MM.1S (cell line): ENCODE results near the gene LRRC45.

ENCODE experiments used
- DNase-seq: peaks from one replicate; pipeline ENCODE4 v3.0.0-alpha.2; 2015
- H2AFZ ChIP-seq: fragments of 300-600 bp; sonication (generic); 2 replicates; pipeline ENCODE4 v1.6.0; 2016; ENCODE audit warnings: antibody characterized with exemption, low read length
- H3F3A ChIP-seq: fragments of 300-600 bp; sonication (generic); 2 replicates; pipeline ENCODE4 v1.6.1; 2016; ENCODE audit warnings: mild to moderate bottlenecking, antibody characterized with exemption, low read length, moderate library complexity, mixed read lengths; ENCODE audit not compliant: insufficient read depth
- H3K27ac ChIP-seq: fragments of 300-600 bp; sonication (generic); 2 replicates; pipeline ENCODE4 v1.5.1; 2016; ENCODE audit warnings: mild to moderate bottlenecking, low read length
- H3K27me3 ChIP-seq: fragments of 300-600 bp; sonication (generic); replicated peaks from 2 replicates; pipeline ENCODE4 v1.6.0; 2016; ENCODE audit warnings: low read length; ENCODE audit not compliant: insufficient read depth
- H3K36me3 ChIP-seq: fragments of 300-600 bp; sonication (generic); replicated peaks from 2 replicates; pipeline ENCODE4 v1.6.1; 2016; ENCODE audit warnings: mild to moderate bottlenecking, low read length, mixed read lengths; ENCODE audit not compliant: insufficient read depth
- H3K4me1 ChIP-seq: fragments of 300-600 bp; sonication (generic); 2 replicates; pipeline ENCODE4 v1.6.1; 2016; ENCODE audit warnings: low read length, mixed read lengths
- H3K4me2 ChIP-seq: fragments of 300-600 bp; sonication (generic); 2 replicates; pipeline ENCODE4 v1.6.0; 2016; ENCODE audit warnings: low read depth, low read length
- H3K4me3 ChIP-seq: fragments of 300-600 bp; sonication (generic); 2 replicates; pipeline ENCODE4 v1.5.1; 2016; ENCODE audit warnings: low read length, mixed read lengths
- H3K79me2 ChIP-seq: fragments of 300-600 bp; sonication (generic); 2 replicates; pipeline ENCODE4 v1.6.1; 2016; ENCODE audit warnings: mixed run types, low read length, mixed read lengths
- H3K9ac ChIP-seq: fragments of 300-600 bp; sonication (generic); 2 replicates; pipeline ENCODE4 v1.6.1; 2016; ENCODE audit warnings: low read length, mixed read lengths
- H3K9me2 ChIP-seq: fragments of 300-600 bp; sonication (generic); replicated peaks from 2 replicates; pipeline ENCODE4 v1.6.1; 2016; ENCODE audit warnings: mild to moderate bottlenecking, low read length, mixed read lengths; ENCODE audit not compliant: insufficient read depth
- H3K9me3 ChIP-seq: fragments of 300-600 bp; sonication (generic); replicated peaks from 2 replicates; pipeline ENCODE4 v1.6.1; 2016; ENCODE audit warnings: mild to moderate bottlenecking, low read length, mixed read lengths; ENCODE audit not compliant: insufficient read depth
- H4K20me1 ChIP-seq: fragments of 300-600 bp; sonication (generic); 2 replicates; pipeline ENCODE4 v1.6.1; 2016; ENCODE audit warnings: mild to moderate bottlenecking, low read length, moderate library complexity, mixed read lengths; ENCODE audit not compliant: insufficient read depth
- EZH2 ChIP-seq: fragments of 300-600 bp; sonication (generic); optimal IDR thresholded peaks from 2 replicates; pipeline ENCODE3; 2017; ENCODE audit warnings: low read depth, mild to moderate bottlenecking, antibody characterized with exemption, low read length, mixed read lengths
- EZH2phosphoT487 ChIP-seq: fragments of 300-600 bp; sonication (generic); IDR thresholded peaks from 2 replicates; pipeline ENCODE4 v1.6.1; 2018; ENCODE audit warnings: antibody characterized with exemption, low read length
- TF ChIP-seq, protein P1 (sequence below): fragments of 300-600 bp; sonication (generic); IDR thresholded peaks from 2 replicates; pipeline ENCODE4 v1.5.1; 2016; ENCODE audit warnings: antibody characterized with exemption, low read length, mixed read lengths

Gene LRRC45

DNA sequence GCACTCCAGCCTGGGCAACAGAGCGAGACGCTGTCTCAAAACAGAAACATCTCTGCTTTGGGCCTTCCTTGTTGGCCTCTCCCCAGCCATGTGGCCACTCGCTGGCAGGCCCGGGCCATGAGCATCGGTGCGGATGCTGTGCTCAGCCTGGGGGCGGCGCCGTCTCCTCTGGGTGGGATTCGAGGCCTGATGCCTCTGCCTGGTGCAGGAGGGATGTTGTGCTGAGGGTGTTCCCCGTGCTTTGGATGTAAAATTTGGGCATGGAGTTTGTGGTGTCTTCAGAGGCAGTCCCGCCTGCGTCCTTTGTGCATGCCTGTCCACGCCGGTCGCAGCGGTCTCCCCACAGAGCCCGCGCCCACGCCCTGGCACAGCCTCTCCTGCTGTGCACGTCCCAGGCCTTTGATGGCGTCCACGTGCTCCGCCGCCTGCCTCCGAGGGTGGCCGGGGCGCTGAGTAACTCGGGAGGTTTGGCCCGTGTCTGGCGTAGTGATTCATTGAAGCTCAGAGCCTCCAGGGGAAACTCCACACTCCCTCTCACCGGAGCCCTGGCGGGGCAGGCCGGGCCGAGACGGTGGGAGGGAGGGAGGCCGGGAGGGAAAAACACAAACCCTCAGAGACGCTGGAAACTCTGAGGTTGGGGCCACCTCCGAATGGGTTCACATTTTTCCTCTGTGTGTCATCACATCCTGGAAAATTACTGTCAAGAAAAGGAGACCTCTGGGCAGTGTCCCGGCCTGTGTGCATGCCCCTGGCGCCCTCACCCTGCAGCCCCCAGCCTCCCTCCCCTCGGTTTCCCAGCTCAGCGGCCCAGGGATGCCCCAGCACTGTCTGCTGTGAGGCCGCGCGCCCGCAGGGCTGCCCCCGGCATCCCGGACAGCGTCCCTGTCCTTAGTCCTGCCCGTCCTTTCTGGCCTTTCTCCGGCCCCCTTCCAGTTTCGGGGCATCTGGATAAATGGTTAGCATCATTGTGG, 19.4 kb upstream of the LRRC45 start:
- H3K9ac ChIP-seq, result no peak overlapping the region
- H3K79me2 ChIP-seq, result no peaks in the 10 kb centered on the region
- TF ChIP-seq, protein P1, sequence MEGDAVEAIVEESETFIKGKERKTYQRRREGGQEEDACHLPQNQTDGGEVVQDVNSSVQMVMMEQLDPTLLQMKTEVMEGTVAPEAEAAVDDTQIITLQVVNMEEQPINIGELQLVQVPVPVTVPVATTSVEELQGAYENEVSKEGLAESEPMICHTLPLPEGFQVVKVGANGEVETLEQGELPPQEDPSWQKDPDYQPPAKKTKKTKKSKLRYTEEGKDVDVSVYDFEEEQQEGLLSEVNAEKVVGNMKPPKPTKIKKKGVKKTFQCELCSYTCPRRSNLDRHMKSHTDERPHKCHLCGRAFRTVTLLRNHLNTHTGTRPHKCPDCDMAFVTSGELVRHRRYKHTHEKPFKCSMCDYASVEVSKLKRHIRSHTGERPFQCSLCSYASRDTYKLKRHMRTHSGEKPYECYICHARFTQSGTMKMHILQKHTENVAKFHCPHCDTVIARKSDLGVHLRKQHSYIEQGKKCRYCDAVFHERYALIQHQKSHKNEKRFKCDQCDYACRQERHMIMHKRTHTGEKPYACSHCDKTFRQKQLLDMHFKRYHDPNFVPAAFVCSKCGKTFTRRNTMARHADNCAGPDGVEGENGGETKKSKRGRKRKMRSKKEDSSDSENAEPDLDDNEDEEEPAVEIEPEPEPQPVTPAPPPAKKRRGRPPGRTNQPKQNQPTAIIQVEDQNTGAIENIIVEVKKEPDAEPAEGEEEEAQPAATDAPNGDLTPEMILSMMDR, result no peak
- TF ChIP-seq EZH2phosphoT487 (no peak), EZH2 (no peak)
- no peaks in the 10 kb centered on the region for H3K9me2 ChIP-seq
- H3K4me2 ChIP-seq, result no peak overlapping the region
- H4K20me1 ChIP-seq, result no peaks in the 10 kb centered on the region
- H3K36me3 ChIP-seq, result no peaks in the 10 kb centered on the region
- no peak overlapping the region for H2AFZ ChIP-seq
- H3K9me3 ChIP-seq, result no peaks in the 10 kb centered on the region
- no peak for DNase-seq
- H3K27me3 ChIP-seq, result no peaks in the 10 kb centered on the region
- H3K27ac ChIP-seq, result no peak overlapping the region
- no peaks in the 10 kb centered on the region for H3K4me1 ChIP-seq
- H3K4me3 ChIP-seq, result no peak overlapping the region
- no peaks in the 10 kb centered on the region for H3F3A ChIP-seq

DNA sequence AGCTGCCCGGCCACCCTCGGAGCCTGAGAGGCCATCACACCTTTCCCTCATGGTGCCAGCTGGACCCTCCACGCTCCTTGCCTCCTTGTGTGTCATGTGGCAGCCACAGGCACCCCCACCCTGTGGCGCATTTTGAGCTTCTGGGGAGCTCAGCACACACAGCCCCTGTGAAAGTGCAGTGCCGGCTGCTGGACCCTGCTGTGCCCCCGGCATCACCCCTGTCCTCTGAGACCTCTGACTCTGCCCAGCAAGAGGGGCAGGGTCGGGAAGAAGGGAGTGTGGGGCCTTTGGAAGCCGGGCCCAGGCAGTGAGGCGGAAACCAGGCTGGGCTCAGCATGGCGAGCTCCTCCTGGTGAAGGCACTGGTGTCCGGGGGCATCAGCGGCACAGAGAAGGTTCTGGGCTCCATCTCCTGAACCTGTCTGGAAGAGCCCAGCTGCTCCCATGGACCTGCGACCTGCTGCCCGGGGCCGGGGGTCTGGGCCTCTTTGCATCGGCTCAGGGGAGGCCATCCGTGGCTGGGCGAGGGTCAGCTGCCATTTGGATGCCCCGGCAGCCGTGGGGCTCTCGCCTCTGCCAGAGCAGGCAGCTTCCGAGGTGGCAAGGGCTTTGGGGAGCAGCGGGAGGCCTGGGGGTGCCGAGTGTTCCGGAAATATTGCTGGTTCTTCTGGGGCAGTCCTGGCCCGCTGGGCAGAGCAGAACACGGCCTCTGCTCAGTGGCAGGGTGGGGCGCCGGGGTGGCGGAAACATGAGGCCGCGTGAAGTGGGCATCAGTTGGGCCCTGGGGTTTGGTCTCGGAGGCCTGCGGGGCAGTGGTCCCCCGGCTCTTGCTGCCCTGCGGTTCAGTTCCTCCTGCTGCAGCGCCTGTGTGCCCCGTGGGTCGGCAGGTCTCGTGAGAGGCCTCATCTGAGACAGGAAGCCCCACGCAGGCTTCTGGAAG, 18.3 kb upstream of the LRRC45 start:
- H3K9ac ChIP-seq, result no peak overlapping the region
- no peak overlapping the region for H2AFZ ChIP-seq
- no peaks in the 10 kb centered on the region for H3K36me3 ChIP-seq
- no peaks in the 10 kb centered on the region for H3K27me3 ChIP-seq
- H3K9me2 ChIP-seq, result no peaks in the 10 kb centered on the region
- no peak overlapping the region for H3K27ac ChIP-seq
- TF ChIP-seq, protein P1, result no peak
- TF ChIP-seq EZH2, result no peak
- TF ChIP-seq EZH2phosphoT487, result no peak
- H3K4me2 ChIP-seq, result no peak overlapping the region
- no peaks in the 10 kb centered on the region for H3K9me3 ChIP-seq
- H3K4me1 ChIP-seq, result no peaks in the 10 kb centered on the region
- no peak for DNase-seq
- H4K20me1 ChIP-seq, result no peaks in the 10 kb centered on the region
- H3K4me3 ChIP-seq, result no peak overlapping the region
- no peaks in the 10 kb centered on the region for H3K79me2 ChIP-seq
- H3F3A ChIP-seq, result no peaks in the 10 kb centered on the region

DNA sequence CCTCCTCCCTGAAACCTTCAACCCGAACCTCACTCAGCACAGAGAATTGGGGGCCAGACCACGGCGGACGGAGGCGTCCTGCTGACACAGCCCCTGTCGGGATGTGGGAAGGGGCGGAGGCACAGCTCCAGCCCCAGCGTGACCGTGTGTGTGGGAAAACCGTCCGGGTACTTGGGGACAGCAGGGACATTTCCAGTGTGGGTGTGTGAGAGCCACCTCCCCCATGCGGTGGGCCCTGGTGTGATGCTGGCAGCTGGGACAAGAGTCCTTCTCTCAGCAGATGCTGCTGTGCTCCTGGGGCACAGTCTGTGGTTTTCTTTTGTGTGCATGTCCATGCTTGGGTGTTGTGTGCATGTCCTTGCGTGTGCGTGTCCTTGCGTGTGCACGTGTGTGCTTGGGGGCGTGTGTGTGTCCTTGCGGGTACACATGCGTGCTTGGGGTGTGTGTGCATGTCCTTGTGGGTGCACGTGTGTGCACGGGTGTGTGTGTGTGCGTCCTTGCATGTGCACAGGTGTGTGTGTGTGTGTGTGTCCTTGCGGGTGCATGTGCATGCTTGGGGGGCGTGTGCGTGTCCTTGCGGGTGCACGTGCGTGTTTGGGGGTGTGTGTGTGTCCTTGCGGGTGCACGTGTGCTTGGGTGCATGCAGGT, 17.3 kb upstream of the LRRC45 start:
- Histone ChIP-seq H3K27ac (no peak overlapping the region), H3K4me1 (no peaks in the 10 kb centered on the region), H3K4me3 (no peak overlapping the region), H3F3A (no peaks in the 10 kb centered on the region), H3K27me3 (no peaks in the 10 kb centered on the region), H2AFZ (no peak overlapping the region), H3K9me2 (no peaks in the 10 kb centered on the region), H3K9me3 (no peaks in the 10 kb centered on the region), H3K79me2 (no peaks in the 10 kb centered on the region), H3K9ac (no peak overlapping the region), H3K36me3 (no peaks in the 10 kb centered on the region), H3K4me2 (no peak overlapping the region), H4K20me1 (no peaks in the 10 kb centered on the region)
- TF ChIP-seq EZH2phosphoT487 (no peak), EZH2 (no peak)
- TF ChIP-seq, protein P1, result no peak
- DNase-seq, result no peak
